ENCODE data around the gene HCRT.

HCRT gene

DNA sequence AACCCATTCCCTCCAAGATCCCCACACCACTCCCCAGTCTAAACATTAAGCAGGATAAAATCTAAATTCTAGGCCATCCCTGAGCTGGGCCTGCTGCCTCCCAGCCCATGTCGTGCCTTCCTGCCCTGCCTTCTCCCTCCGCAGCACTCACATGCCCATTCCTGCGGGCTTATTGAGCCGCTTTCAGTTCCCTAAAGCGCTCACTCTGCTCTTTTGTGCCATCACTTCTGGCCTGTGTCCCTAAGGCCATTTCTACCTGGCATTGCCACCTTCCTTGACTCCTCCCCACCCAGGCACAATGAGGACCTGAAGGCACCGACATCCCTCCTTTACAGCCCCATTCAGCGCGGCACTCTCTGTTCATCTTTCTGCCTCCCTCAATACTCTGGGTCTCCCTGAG, 17.4 kb downstream of the HCRT start:
- H3K9me3 ChIP-seq (replicated peaks in 1 of 2; ENCODE audit: control insufficient read depth in 2 of 2, insufficient read depth in 1 of 2, low read depth in 1 of 2, low read length in 2 of 2), result peaks cover 0 to 1% of the 10 kb centered on the region in 2 donors
- H3K23ac ChIP-seq (ENCODE audit: low read depth, low read length, poor library complexity), result no peak overlapping the region
- H3K4ac ChIP-seq (ENCODE audit: low read length), result peak overlapping the region; percentile 37
- DNase-seq (ENCODE audit: low spot score), result no peak
- no peak overlapping the region for H2BK15ac ChIP-seq (ENCODE audit: low read length)
- H3K14ac ChIP-seq (ENCODE audit: low read length), result no peak overlapping the region
- no peak overlapping the region for H3K27ac ChIP-seq (replicated peaks; ENCODE audit: low read length)
- no peak overlapping the region for H3K18ac ChIP-seq (ENCODE audit: low read length)
- H3K4me1 ChIP-seq (ENCODE audit: control insufficient read depth in 2 of 2, insufficient read depth in 1 of 2, low read depth in 1 of 2, low read length in 2 of 2), result peaks cover 0 to 1% of the 10 kb centered on the region in 2 donors
- no peak overlapping the region for H4K8ac ChIP-seq (ENCODE audit: low read depth, low read length)
- no peak overlapping the region for H2AK5ac ChIP-seq (ENCODE audit: low read depth, low read length)
- no peak overlapping the region for H2BK12ac ChIP-seq (ENCODE audit: low read length)
- peaks cover 0 to 36% (median 0%) of the 10 kb centered on the region in 3 experiments for H3K27me3 ChIP-seq (ENCODE audit: control insufficient read depth in 3 of 3, insufficient read depth in 3 of 3, low read depth in 1 of 3, low read length in 3 of 3)
- H3K4me3 ChIP-seq (ENCODE audit: low read length in 2 of 2), result no peak overlapping the region
- no peak overlapping the region for H3K4me2 ChIP-seq (ENCODE audit: insufficient read depth, low read length, poor library complexity, severe bottlenecking)
- H3K9ac ChIP-seq (ENCODE audit: low read depth, low read length, poor library complexity), result no peak overlapping the region
- no peak overlapping the region for H2AFZ ChIP-seq (ENCODE audit: low read length)
- H2BK120ac ChIP-seq (ENCODE audit: low read depth, low read length), result no peak overlapping the region
- no peaks in the 10 kb centered on the region for H3K36me3 ChIP-seq (replicated peaks in 1 of 2; ENCODE audit: control insufficient read depth in 2 of 2, insufficient read depth in 2 of 2, low read length in 2 of 2)
- H2BK5ac ChIP-seq (ENCODE audit: low read length), result no peak overlapping the region
- H4K91ac ChIP-seq (ENCODE audit: low read depth, low read length, poor library complexity), result no peak overlapping the region
- peaks cover 6% of the 10 kb centered on the region for H3K79me1 ChIP-seq (ENCODE audit: low read depth, low read length)
- WGBS, 2 donors (ENCODE audit: extremely low coverage in 2 of 2, insufficient read length in 2 of 2, insufficient replicate concordance in 1 of 2), result no CpG with 5 or more reads among the region's 8 CpGs

DNA sequence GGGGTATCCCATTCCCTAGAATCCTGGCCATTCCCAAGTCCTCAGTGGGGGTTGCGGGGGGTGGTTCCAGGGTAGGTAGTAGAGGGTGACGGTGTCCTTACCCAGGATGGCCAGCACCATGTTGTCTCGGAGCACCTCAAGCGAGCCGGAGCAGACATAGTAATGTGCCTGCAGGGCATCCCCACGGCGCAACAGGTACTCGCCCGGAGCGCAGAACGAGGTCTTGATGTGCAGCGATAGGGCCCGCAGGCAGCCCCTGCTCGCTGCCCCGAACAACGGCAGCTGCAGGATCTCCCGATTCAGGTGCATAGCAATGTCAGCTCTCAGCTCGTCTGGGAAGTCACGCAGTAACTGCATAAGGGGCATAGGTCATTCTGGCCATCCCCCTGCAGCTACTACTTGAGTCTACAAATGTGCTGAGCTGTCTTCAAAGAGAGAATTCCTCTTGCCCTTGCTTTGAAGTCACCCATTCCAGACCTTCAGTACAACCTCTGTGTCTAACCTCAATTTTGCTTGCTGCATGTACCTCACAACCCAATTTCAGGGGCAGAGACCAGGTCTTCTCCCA, 19.0 kb downstream of the HCRT start:
- Histone ChIP-seq H2AFZ (ENCODE audit: low read length) (no peak overlapping the region), H3K27ac (replicated peaks; ENCODE audit: low read length) (no peak overlapping the region), H2BK5ac (ENCODE audit: low read length) (no peak overlapping the region), H3K4me2 (ENCODE audit: insufficient read depth, low read length, poor library complexity, severe bottlenecking) (no peak overlapping the region), H3K4me1 (ENCODE audit: control insufficient read depth in 2 of 2, insufficient read depth in 1 of 2, low read depth in 1 of 2, low read length in 2 of 2) (peaks cover 0 to 1% of the 10 kb centered on the region in 2 donors), H2BK120ac (ENCODE audit: low read depth, low read length) (no peak overlapping the region), H3K79me1 (ENCODE audit: low read depth, low read length) (peaks cover 3% of the 10 kb centered on the region), H4K91ac (ENCODE audit: low read depth, low read length, poor library complexity) (no peak overlapping the region), H3K36me3 (replicated peaks in 1 of 2; ENCODE audit: control insufficient read depth in 2 of 2, insufficient read depth in 2 of 2, low read length in 2 of 2) (no peaks in the 10 kb centered on the region), H3K4me3 (ENCODE audit: low read length in 2 of 2) (peak overlapping the region in 1 of 2 donors; percentile 2), H3K27me3 (ENCODE audit: control insufficient read depth in 3 of 3, insufficient read depth in 3 of 3, low read depth in 1 of 3, low read length in 3 of 3) (peaks cover 0 to 22% (median 0%) of the 10 kb centered on the region in 3 experiments), H3K18ac (ENCODE audit: low read length) (no peak overlapping the region), H2BK12ac (ENCODE audit: low read length) (no peak overlapping the region), H3K23ac (ENCODE audit: low read depth, low read length, poor library complexity) (no peak overlapping the region), H3K14ac (ENCODE audit: low read length) (no peak overlapping the region), H3K9me3 (replicated peaks in 1 of 2; ENCODE audit: control insufficient read depth in 2 of 2, insufficient read depth in 1 of 2, low read depth in 1 of 2, low read length in 2 of 2) (peaks cover 0 to 1% of the 10 kb centered on the region in 2 donors), H3K9ac (ENCODE audit: low read depth, low read length, poor library complexity) (no peak overlapping the region), H2BK15ac (ENCODE audit: low read length) (no peak overlapping the region), H2AK5ac (ENCODE audit: low read depth, low read length) (no peak overlapping the region), H4K8ac (ENCODE audit: low read depth, low read length) (no peak overlapping the region), H3K4ac (ENCODE audit: low read length) (no peak overlapping the region)
- no peak for DNase-seq (ENCODE audit: low spot score)
- WGBS, 2 donors (ENCODE audit: extremely low coverage in 2 of 2, insufficient read length in 2 of 2, insufficient replicate concordance in 1 of 2), result no CpG with 5 or more reads among the region's 19 CpGs

DNA sequence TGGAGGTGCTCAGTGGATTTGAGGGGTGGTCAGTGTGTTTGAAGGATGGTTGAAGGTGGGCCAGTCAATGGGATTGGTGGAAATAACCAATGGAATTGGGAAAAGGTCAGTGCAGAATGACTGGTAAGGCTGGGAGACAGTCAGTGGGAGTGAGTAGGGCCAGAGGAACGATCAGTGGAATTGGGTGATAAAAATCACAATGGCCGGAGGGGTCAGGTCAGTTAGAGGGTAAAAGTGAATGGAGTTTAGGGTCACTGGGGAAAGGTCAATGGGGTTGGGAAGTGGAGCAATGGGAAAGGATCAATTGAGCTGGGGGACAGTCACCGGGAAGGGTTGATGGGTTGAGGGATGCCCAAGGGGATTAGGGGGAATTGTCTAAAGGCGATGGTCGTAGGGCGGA, 19.5 kb downstream of the HCRT start:
- Histone ChIP-seq H2BK15ac (ENCODE audit: low read length) (no peak overlapping the region), H3K79me1 (ENCODE audit: low read depth, low read length) (peaks cover 3% of the 10 kb centered on the region), H3K4me3 (ENCODE audit: low read length in 2 of 2) (no peak overlapping the region), H2AK5ac (ENCODE audit: low read depth, low read length) (no peak overlapping the region), H3K4me1 (ENCODE audit: control insufficient read depth in 2 of 2, insufficient read depth in 1 of 2, low read depth in 1 of 2, low read length in 2 of 2) (peaks cover 0 to 1% of the 10 kb centered on the region in 2 donors), H3K4ac (ENCODE audit: low read length) (no peak overlapping the region), H2AFZ (ENCODE audit: low read length) (no peak overlapping the region), H3K36me3 (replicated peaks in 1 of 2; ENCODE audit: control insufficient read depth in 2 of 2, insufficient read depth in 2 of 2, low read length in 2 of 2) (no peaks in the 10 kb centered on the region), H3K14ac (ENCODE audit: low read length) (no peak overlapping the region), H2BK120ac (ENCODE audit: low read depth, low read length) (no peak overlapping the region), H3K18ac (ENCODE audit: low read length) (no peak overlapping the region), H3K23ac (ENCODE audit: low read depth, low read length, poor library complexity) (no peak overlapping the region), H3K9ac (ENCODE audit: low read depth, low read length, poor library complexity) (no peak overlapping the region), H4K8ac (ENCODE audit: low read depth, low read length) (no peak overlapping the region), H3K4me2 (ENCODE audit: insufficient read depth, low read length, poor library complexity, severe bottlenecking) (no peak overlapping the region), H2BK5ac (ENCODE audit: low read length) (no peak overlapping the region), H2BK12ac (ENCODE audit: low read length) (no peak overlapping the region), H4K91ac (ENCODE audit: low read depth, low read length, poor library complexity) (no peak overlapping the region), H3K27ac (replicated peaks; ENCODE audit: low read length) (no peak overlapping the region), H3K9me3 (replicated peaks in 1 of 2; ENCODE audit: control insufficient read depth in 2 of 2, insufficient read depth in 1 of 2, low read depth in 1 of 2, low read length in 2 of 2) (peaks cover 0 to 1% of the 10 kb centered on the region in 2 donors), H3K27me3 (ENCODE audit: control insufficient read depth in 3 of 3, insufficient read depth in 3 of 3, low read depth in 1 of 3, low read length in 3 of 3) (peaks cover 0 to 17% (median 0%) of the 10 kb centered on the region in 3 experiments)
- no peak for DNase-seq (ENCODE audit: low spot score)
- WGBS, 2 donors (ENCODE audit: extremely low coverage in 2 of 2, insufficient read length in 2 of 2, insufficient replicate concordance in 1 of 2), result no CpG with 5 or more reads among the region's 6 CpGs

DNA sequence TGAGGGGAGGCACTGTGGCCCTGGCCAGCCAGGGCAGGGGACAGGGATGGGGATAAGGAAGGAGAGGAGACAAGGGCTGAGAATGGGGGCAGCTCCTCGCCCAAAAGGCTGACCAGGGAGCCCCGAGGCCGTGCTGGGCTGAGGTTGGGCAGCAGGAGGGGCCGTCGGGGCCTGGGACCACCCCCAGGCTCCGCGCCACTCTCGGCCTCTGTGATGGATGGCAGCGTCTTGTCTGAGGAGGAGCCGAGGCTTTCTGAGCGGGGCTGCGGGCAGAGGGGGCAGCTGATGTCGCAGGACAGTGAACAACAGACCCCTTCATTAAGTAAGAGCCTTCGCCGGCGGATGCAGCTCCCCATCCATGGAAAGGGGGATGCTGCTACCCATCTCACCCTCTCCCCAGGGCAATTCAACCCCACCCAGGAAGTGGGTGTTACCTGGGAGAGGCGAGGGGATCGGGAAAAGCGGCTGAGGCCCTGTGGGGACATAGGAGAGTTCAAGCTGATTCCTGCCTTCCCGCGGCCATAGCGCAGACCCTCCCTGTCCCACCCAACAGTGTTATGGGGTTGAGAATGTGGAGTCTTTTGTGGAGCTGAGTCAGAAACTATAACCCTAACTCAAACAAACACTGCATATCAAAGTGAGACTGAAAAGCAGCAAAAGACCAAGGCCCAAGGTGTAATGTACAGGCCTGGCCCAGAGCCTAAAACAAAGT, 21.4 kb downstream of the HCRT start:
- Histone ChIP-seq H2AK5ac (ENCODE audit: low read depth, low read length) (peak overlapping the region; percentile 1), H2BK15ac (ENCODE audit: low read length) (no peak overlapping the region), H3K9me3 (replicated peaks in 1 of 2; ENCODE audit: control insufficient read depth in 2 of 2, insufficient read depth in 1 of 2, low read depth in 1 of 2, low read length in 2 of 2) (peaks cover 0 to 1% of the 10 kb centered on the region in 2 donors), H2AFZ (ENCODE audit: low read length) (peak overlapping the region; percentile 54), H3K23ac (ENCODE audit: low read depth, low read length, poor library complexity) (peak overlapping the region; percentile 31), H2BK120ac (ENCODE audit: low read depth, low read length) (no peak overlapping the region), H3K36me3 (replicated peaks in 1 of 2; ENCODE audit: control insufficient read depth in 2 of 2, insufficient read depth in 2 of 2, low read length in 2 of 2) (no peaks in the 10 kb centered on the region), H4K8ac (ENCODE audit: low read depth, low read length) (no peak overlapping the region), H3K4me1 (ENCODE audit: control insufficient read depth in 2 of 2, insufficient read depth in 1 of 2, low read depth in 1 of 2, low read length in 2 of 2) (peaks cover 3 to 13% of the 10 kb centered on the region in 2 donors), H4K91ac (ENCODE audit: low read depth, low read length, poor library complexity) (no peak overlapping the region), H3K27me3 (ENCODE audit: control insufficient read depth in 3 of 3, insufficient read depth in 3 of 3, low read depth in 1 of 3, low read length in 3 of 3) (peaks cover 0 to 9% (median 0%) of the 10 kb centered on the region in 3 experiments), H2BK5ac (ENCODE audit: low read length) (no peak overlapping the region), H3K18ac (ENCODE audit: low read length) (peak overlapping the region; percentile 60), H3K27ac (replicated peaks; ENCODE audit: low read length) (no peak overlapping the region), H3K79me1 (ENCODE audit: low read depth, low read length) (peaks cover 5% of the 10 kb centered on the region), H3K14ac (ENCODE audit: low read length) (no peak overlapping the region), H3K4me3 (ENCODE audit: low read length in 2 of 2) (no peak overlapping the region), H3K4me2 (ENCODE audit: insufficient read depth, low read length, poor library complexity, severe bottlenecking) (no peak overlapping the region), H2BK12ac (ENCODE audit: low read length) (no peak overlapping the region), H3K9ac (ENCODE audit: low read depth, low read length, poor library complexity) (no peak overlapping the region), H3K4ac (ENCODE audit: low read length) (no peak overlapping the region)
- WGBS, 2 donors (ENCODE audit: extremely low coverage in 2 of 2, insufficient read length in 2 of 2, insufficient replicate concordance in 1 of 2), result no CpG with 5 or more reads among the region's 22 CpGs
- DNase-seq (ENCODE audit: low spot score), result no peak
